GM11168 (cell line): Measurements from ENCODE around the gene WDR70.
"Not testable (repeated sequence)": the region's sequence is repeated elsewhere in the genome, so short reads cannot be mapped to it uniquely, and the experiment has no call there.

Experiments used
- in situ Hi-C: fragments of 300-500 bp; cut with MboI; formaldehyde crosslinking; loops from one replicate; pipeline ENCODE4 v1.12.0; 2022; ENCODE audit warnings: low sequenced_read_pairs; ENCODE audit not compliant: unreplicated experiment

WDR70 gene

GRCh38 chr5:37506722-37507121, 127.6 kb downstream of the WDR70 start:
- in situ Hi-C loops: no loop called here

- in situ Hi-C loops: no loop called here
These were observed 132.5 kb downstream of the WDR70 start for GRCh38 chr5:37511646-37512045.

GRCh38 chr5:37514946-37515345, 135.8 kb downstream of the WDR70 start:
- in situ Hi-C loops: no loop called here

- in situ Hi-C loops: no loop called here
These were observed 138.6 kb downstream of the WDR70 start for GRCh38 chr5:37517686-37518085.

- in situ Hi-C loops: not testable (repeated sequence)
These were observed 139.2 kb downstream of the WDR70 start for GRCh38 chr5:37518356-37518755.

- in situ Hi-C loops: no loop called here
These were observed 140.2 kb downstream of the WDR70 start for GRCh38 chr5:37519304-37519703.

- in situ Hi-C loops: no loop called here
These were observed 140.7 kb downstream of the WDR70 start for GRCh38 chr5:37519807-37520206.

GRCh38 chr5:37520811-37521210, 141.7 kb downstream of the WDR70 start:
- in situ Hi-C loops: no loop called here

GRCh38 chr5:37532976-37533740, 154.0 kb downstream of the WDR70 start:
- in situ Hi-C loops: no loop called here

- in situ Hi-C loops: no loop called here
These were observed 154.7 kb downstream of the WDR70 start for GRCh38 chr5:37533851-37534250.

- in situ Hi-C loops: no loop called here
These were observed 160.3 kb downstream of the WDR70 start for GRCh38 chr5:37539459-37539858.

- in situ Hi-C loops: no loop called here
These were observed 164.1 kb downstream of the WDR70 start for GRCh38 chr5:37543216-37543615.

GRCh38 chr5:37549411-37549810, 170.3 kb downstream of the WDR70 start:
- in situ Hi-C loops: no loop called here

GRCh38 chr5:37552161-37552560, 173.0 kb downstream of the WDR70 start:
- in situ Hi-C loops: no loop called here

GRCh38 chr5:37552770-37553719, 173.9 kb downstream of the WDR70 start:
- in situ Hi-C loops: no loop called here

GRCh38 chr5:37553720-37554404, 174.7 kb downstream of the WDR70 start:
- in situ Hi-C loops: no loop called here

- in situ Hi-C loops: no loop called here
These were observed 175.3 kb downstream of the WDR70 start for GRCh38 chr5:37554405-37554739.

- in situ Hi-C loops: no loop called here
These were observed 175.8 kb downstream of the WDR70 start for GRCh38 chr5:37554938-37555337.

GRCh38 chr5:37557734-37558293, 178.7 kb downstream of the WDR70 start:
- in situ Hi-C loops: no loop called here

- in situ Hi-C loops: no loop called here
These were observed 186.0 kb downstream of the WDR70 start for GRCh38 chr5:37565062-37565670.
